ENCODE measurements around the gene ACVR1C. TPM values are rescaled to one million over a fixed set of nuclear protein-coding genes. Genes with fewer than 3 reads are reported as not detected.

The ACVR1C gene
- total and polyA plus RNA-seq, 2 of the 8 experiments (the other 6 are each of a cell fraction or from before 2014, with no cell fraction given) = 0.21 to 0.52 TPM

- no peak overlapping the region for H2BK120ac ChIP-seq (replicated peaks; ENCODE audit: low read depth, low read length)
- no peak for FAIRE-seq
- H2BK12ac ChIP-seq (ENCODE audit: low read depth, low read length) = no peak overlapping the region
- H4K8ac ChIP-seq (ENCODE audit: extremely low read depth, insufficient read depth, low read length) = no peak overlapping the region
- no peak overlapping the region for H2BK15ac ChIP-seq (ENCODE audit: low read length)
- no peaks in the 10 kb centered on the region for H3K4me1 ChIP-seq (replicated peaks in 1 of 4; ENCODE audit: control insufficient read depth in 3 of 4, insufficient read depth in 4 of 4, low read length in 3 of 4)
- 91% methylated on average over 4 of the region's 4 CpGs; no CpG with 5 or more reads in 1 of the 2 experiments for WGBS, 2 experiments (ENCODE audit: extremely low coverage in 1 of 2, insufficient coverage in 1 of 2, insufficient read length in 1 of 2, insufficient replicate concordance in 2 of 2, low coverage in 1 of 2, low lambda C conversion rate in 2 of 2, missing lambda C conversion rate in 1 of 2)
- H3K9me3 ChIP-seq (ENCODE audit: insufficient read depth in 2 of 2, low read depth in 1 of 2, low read length in 1 of 2) = no peaks in the 10 kb centered on the region
- no peak overlapping the region for H2BK5ac ChIP-seq (ENCODE audit: low read depth, low read length)
- H4K91ac ChIP-seq (replicated peaks; ENCODE audit: insufficient read length, low read length) = no peak overlapping the region
- no peak overlapping the region for H2BK20ac ChIP-seq (ENCODE audit: low read length)
- H3K79me1 ChIP-seq (ENCODE audit: low read depth, low read length) = no peaks in the 10 kb centered on the region
- ChIA-PET CTCF (ENCODE audit: partially characterized antibody) (no interaction called here), POLR2A (ENCODE audit: partially characterized antibody) (no interaction called here)
- no peaks in the 10 kb centered on the region for H3K36me3 ChIP-seq (ENCODE audit: control insufficient read depth in 2 of 4, insufficient read depth in 4 of 4, low read length in 3 of 4)
- no peak overlapping the region for H3K18ac ChIP-seq (ENCODE audit: extremely low read depth, low read length)
- no peak overlapping the region; the same call in none of the 2 replicates for H2AFZ ChIP-seq (ENCODE audit: low read length)
- H4K20me1 ChIP-seq (replicated peaks in 1 of 2; ENCODE audit: control insufficient read depth in 1 of 2, insufficient read depth in 2 of 2, low read length in 2 of 2) = no peaks in the 10 kb centered on the region
- no peak overlapping the region for H2AK5ac ChIP-seq (ENCODE audit: low read depth, low read length)
- no peaks in the 10 kb centered on the region for H3K23me2 ChIP-seq (ENCODE audit: low read depth, low read length)
- H3K9ac ChIP-seq (replicated peaks in 1 of 4; ENCODE audit: extremely low read depth in 1 of 4, low read depth in 3 of 4, low read length in 3 of 4) = no peak overlapping the region
- H4K5ac ChIP-seq (ENCODE audit: insufficient read length, low read depth, low read length) = no peak overlapping the region
- no peak for DNase-seq (ENCODE audit: low read depth in 1 of 2, low spot score in 2 of 2)
- no peak overlapping the region for H3K4ac ChIP-seq (replicated peaks; ENCODE audit: insufficient read length, low read depth, low read length)
- no peak overlapping the region for H3K4me2 ChIP-seq (ENCODE audit: insufficient read depth in 1 of 2, low read depth in 2 of 2, low read length in 2 of 2)
- no peaks in the 10 kb centered on the region for H3K27me3 ChIP-seq (replicated peaks in 1 of 4; ENCODE audit: control insufficient read depth in 3 of 4, extremely low read depth in 1 of 4, insufficient read depth in 3 of 4, low read length in 3 of 4)
- no peak overlapping the region for H3K4me3 ChIP-seq (ENCODE audit: extremely low read depth in 1 of 4, insufficient read depth in 2 of 4, low read depth in 3 of 4, low read length in 4 of 4)
- no peak overlapping the region for H3K23ac ChIP-seq (ENCODE audit: insufficient read length)
- H3K79me2 ChIP-seq (ENCODE audit: control insufficient read depth in 1 of 2, insufficient read depth in 2 of 2, low read length in 2 of 2) = no peaks in the 10 kb centered on the region
- H3K27ac ChIP-seq (ENCODE audit: low read depth, low read length) = no peak overlapping the region
- H3K56ac ChIP-seq (replicated peaks; ENCODE audit: insufficient read length, low read depth, low read length) = no peak overlapping the region
- no peak overlapping the region for H3K14ac ChIP-seq (ENCODE audit: insufficient read length)
- TF ChIP-seq HDAC6 (IDR thresholded peaks at IDR 0.05; ENCODE audit: low read depth, low read length) (no peak), CREB1 (IDR thresholded peaks at IDR 0.05) (no peak), EGR1 (IDR thresholded peaks at IDR 0.05; ENCODE audit: borderline replicate concordance, low read depth, low read length) (no peak), CTBP2 (IDR thresholded peaks at IDR 0.05; ENCODE audit: borderline replicate concordance, insufficient read depth, insufficient read length, low read length) (no peak), CHD2 (IDR thresholded peaks at IDR 0.05; ENCODE audit: low read length) (no peak), ATF3 (IDR thresholded peaks at IDR 0.05; ENCODE audit: insufficient read depth, low read depth, low read length) (no peak), CHD1 (IDR thresholded peaks at IDR 0.05; ENCODE audit: low read depth, low read length) (no peak), EP300 (IDR thresholded peaks at IDR 0.05; ENCODE audit: borderline replicate concordance in 1 of 2, low read depth in 2 of 2, low read length in 2 of 2) (no peak), SUZ12 (IDR thresholded peaks at IDR 0.05; ENCODE audit: low read length) (no peak), KDM5A (IDR thresholded peaks at IDR 0.05; ENCODE audit: low read length) (no peak)
Measured at GRCh38 chr2:157523270-157524247, 105.1 kb downstream of the ACVR1C start.

All from H1 (cell line).